Measurements from ENCODE around the gene CREBBP.

Gene CREBBP

DNA sequence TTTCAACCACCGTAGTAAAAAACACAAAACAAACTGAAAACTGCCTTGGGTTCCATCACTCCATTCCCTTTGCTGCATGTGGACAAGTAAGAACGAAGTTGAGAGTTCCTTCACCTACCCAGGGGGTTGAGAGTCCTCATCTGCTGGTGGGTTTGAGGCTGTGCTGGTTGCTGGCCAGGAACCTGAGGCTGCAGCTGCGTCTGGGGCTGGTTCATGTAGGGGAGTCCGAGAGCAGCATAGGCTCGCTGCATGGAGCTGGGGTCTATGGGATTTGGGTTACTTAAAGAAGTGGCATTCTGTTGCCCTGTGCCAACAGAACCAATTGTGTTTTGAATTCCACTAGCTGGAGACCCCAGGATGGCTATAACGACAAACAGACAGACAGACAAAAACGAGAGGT is 97.9 kb downstream of the CREBBP start:
- Histone ChIP-seq H3K36me3 (ENCODE audit: control insufficient read depth, insufficient read depth, low read length) (no peaks in the 10 kb centered on the region), H3K27ac (no peak overlapping the region), H3K27me3 (ENCODE audit: control insufficient read depth, insufficient read depth, low read length) (no peaks in the 10 kb centered on the region), H3K9ac (no peak overlapping the region), H3K79me2 (peaks cover 16% of the 10 kb centered on the region), H3K9me3 (ENCODE audit: control insufficient read depth, low read length) (no peaks in the 10 kb centered on the region), H3K4me1 (no peaks in the 10 kb centered on the region), H3K4me3 (ENCODE audit: low read depth, low read length) (no peak overlapping the region), H2AFZ (no peak overlapping the region), H3K4me2 (ENCODE audit: low read length) (no peak overlapping the region)
- TF ChIP-seq, protein P1, sequence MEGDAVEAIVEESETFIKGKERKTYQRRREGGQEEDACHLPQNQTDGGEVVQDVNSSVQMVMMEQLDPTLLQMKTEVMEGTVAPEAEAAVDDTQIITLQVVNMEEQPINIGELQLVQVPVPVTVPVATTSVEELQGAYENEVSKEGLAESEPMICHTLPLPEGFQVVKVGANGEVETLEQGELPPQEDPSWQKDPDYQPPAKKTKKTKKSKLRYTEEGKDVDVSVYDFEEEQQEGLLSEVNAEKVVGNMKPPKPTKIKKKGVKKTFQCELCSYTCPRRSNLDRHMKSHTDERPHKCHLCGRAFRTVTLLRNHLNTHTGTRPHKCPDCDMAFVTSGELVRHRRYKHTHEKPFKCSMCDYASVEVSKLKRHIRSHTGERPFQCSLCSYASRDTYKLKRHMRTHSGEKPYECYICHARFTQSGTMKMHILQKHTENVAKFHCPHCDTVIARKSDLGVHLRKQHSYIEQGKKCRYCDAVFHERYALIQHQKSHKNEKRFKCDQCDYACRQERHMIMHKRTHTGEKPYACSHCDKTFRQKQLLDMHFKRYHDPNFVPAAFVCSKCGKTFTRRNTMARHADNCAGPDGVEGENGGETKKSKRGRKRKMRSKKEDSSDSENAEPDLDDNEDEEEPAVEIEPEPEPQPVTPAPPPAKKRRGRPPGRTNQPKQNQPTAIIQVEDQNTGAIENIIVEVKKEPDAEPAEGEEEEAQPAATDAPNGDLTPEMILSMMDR (IDR thresholded peaks at IDR 0.05) = no peak

DNA sequence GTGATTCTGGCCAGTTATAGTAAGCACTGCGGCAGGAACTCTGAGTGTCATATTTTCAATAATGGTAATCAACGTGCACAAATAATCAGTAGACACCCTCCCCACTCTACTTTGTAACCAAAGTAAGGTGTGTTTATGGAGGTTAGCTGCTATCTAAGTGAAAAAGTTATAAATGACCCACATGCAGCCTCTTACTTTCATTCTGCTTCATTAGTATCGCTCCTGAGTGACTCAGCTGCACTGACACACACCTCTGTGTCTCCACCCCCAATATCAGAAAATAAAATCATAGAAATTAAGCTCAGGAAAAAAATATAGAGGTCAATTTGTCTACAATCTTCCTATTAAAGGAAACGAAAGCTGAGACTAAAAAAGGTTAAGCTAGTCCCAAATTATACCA is 99.1 kb downstream of the CREBBP start:
- Histone ChIP-seq H3K36me3 (ENCODE audit: control insufficient read depth, insufficient read depth, low read length) (no peaks in the 10 kb centered on the region), H3K27ac (no peak overlapping the region), H3K9ac (no peak overlapping the region)

DNA sequence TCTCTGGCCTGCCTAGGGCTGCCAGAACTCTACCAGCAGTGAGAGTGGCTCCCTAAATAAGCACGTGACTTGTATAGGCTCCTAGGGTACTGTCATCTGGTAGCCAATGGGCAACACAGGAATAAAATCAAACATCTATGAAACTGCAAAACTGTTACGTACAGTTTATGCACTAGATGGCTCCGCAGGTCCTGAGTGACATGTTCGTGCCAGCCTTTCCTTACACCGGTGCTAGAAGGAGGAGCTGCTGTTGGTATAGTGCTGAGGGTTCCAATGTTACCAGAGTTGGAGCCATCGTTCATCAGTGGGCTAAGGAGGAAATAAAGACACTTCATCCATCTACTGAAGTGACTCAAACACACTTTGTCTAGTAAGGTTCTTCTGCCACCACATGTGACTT is 99.9 kb downstream of the CREBBP start:
- Histone ChIP-seq H3K4me2 (ENCODE audit: low read length) (no peak overlapping the region), H3K9ac (no peak overlapping the region), H2AFZ (no peak overlapping the region), H3K79me2 (peaks cover 10% of the 10 kb centered on the region), H3K27ac (no peak overlapping the region), H3K27me3 (ENCODE audit: control insufficient read depth, insufficient read depth, low read length) (no peaks in the 10 kb centered on the region), H3K4me1 (no peaks in the 10 kb centered on the region), H3K36me3 (ENCODE audit: control insufficient read depth, insufficient read depth, low read length) (no peaks in the 10 kb centered on the region), H3K4me3 (ENCODE audit: low read depth, low read length) (no peak overlapping the region), H3K9me3 (ENCODE audit: control insufficient read depth, low read length) (no peaks in the 10 kb centered on the region)
- TF ChIP-seq, protein P1 (IDR thresholded peaks at IDR 0.05) = no peak

More for the DNA sequence above, 99.1 kb downstream of the CREBBP start:
- Histone ChIP-seq H3K79me2 (peaks cover 16% of the 10 kb centered on the region), H2AFZ (no peak overlapping the region), H3K9me3 (ENCODE audit: control insufficient read depth, low read length) (no peaks in the 10 kb centered on the region), H3K4me3 (ENCODE audit: low read depth, low read length) (no peak overlapping the region), H3K4me2 (ENCODE audit: low read length) (no peak overlapping the region), H3K27me3 (ENCODE audit: control insufficient read depth, insufficient read depth, low read length) (no peaks in the 10 kb centered on the region), H3K4me1 (no peaks in the 10 kb centered on the region)
- TF ChIP-seq, protein P1 (IDR thresholded peaks at IDR 0.05) = no peak

DNA sequence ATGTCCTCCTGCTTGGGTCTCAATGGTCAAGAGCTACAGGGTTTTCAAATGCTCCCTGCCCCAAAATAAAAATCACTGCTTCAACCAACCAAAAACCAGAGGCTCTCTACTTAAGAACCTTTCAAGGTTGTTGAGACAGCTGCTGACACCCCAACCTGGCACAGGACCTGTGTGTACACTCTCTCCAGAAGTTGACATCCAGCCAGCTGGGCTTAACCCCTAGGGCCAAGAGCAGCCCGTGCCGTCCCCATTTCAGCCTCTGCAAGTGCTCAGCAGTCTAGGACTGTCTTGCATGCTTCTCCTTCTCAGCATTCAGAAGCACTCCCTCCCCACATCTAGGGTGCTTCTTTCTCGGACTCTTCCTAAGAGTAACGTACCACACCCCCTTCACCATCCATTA is 104.2 kb downstream of the CREBBP start:
- Histone ChIP-seq H3K4me1 (no peaks in the 10 kb centered on the region), H3K4me2 (ENCODE audit: low read length) (no peak overlapping the region), H3K36me3 (ENCODE audit: control insufficient read depth, insufficient read depth, low read length) (no peaks in the 10 kb centered on the region), H3K9ac (no peak overlapping the region), H3K79me2 (peaks cover 5% of the 10 kb centered on the region), H3K27ac (no peak overlapping the region), H3K9me3 (ENCODE audit: control insufficient read depth, low read length) (no peaks in the 10 kb centered on the region), H2AFZ (no peak overlapping the region), H3K27me3 (ENCODE audit: control insufficient read depth, insufficient read depth, low read length) (no peaks in the 10 kb centered on the region), H3K4me3 (ENCODE audit: low read depth, low read length) (no peak overlapping the region)
- TF ChIP-seq, protein P1 (IDR thresholded peaks at IDR 0.05) = no peak

DNA sequence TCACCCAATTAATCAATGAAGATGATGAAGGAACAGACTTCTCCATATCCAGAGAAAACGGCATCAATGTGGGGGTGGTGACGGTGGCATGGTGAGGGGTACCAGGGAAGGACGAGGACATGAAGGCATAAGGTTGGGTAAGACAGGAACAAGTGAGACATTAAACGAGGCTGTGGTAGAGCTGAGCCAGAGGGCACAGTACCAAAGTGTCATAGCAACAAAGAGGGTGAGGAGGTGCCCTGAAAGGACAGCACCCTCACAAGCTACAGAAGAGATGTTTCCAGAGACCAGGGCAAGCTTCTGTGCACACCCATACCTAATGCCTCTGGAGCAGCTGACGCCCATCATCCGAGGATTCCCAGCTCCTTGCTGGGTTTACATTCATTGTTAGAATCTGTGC is 105.7 kb downstream of the CREBBP start:
- no peaks in the 10 kb centered on the region for H3K9me3 ChIP-seq (ENCODE audit: control insufficient read depth, low read length)
- H3K27ac ChIP-seq = no peak overlapping the region
- H3K27me3 ChIP-seq (ENCODE audit: control insufficient read depth, insufficient read depth, low read length) = no peaks in the 10 kb centered on the region
- H2AFZ ChIP-seq = no peak overlapping the region
- no peak overlapping the region for H3K4me3 ChIP-seq (ENCODE audit: low read depth, low read length)
- no peaks in the 10 kb centered on the region for H3K4me1 ChIP-seq
- peaks cover 9% of the 10 kb centered on the region for H3K79me2 ChIP-seq
- H3K9ac ChIP-seq = no peak overlapping the region
- no peaks in the 10 kb centered on the region for H3K36me3 ChIP-seq (ENCODE audit: control insufficient read depth, insufficient read depth, low read length)
- TF ChIP-seq, protein P1 (IDR thresholded peaks at IDR 0.05) = no peak
- H3K4me2 ChIP-seq (ENCODE audit: low read length) = no peak overlapping the region
